DOHH2 (cell line): ENCODE data around the gene MR1.

Experiments used
- H3F3A ChIP-seq: fragments of 200-600 bp; sonication (generic), shearing (Covaris generic); 2 replicates; pipeline ENCODE4 v1.6.0; 2016; ENCODE audit warnings: antibody characterized with exemption, mild to moderate bottlenecking; ENCODE audit not compliant: control insufficient read depth, insufficient read depth
- H3K27ac ChIP-seq: fragments of 200-600 bp; sonication (generic); 2 replicates; pipeline ENCODE4 v1.5.1; 2014; ENCODE audit warnings: low read depth, mild to moderate bottlenecking, low read length, moderate library complexity
- H3K27me3 ChIP-seq: fragments of 200-600 bp; sonication (generic); 2 replicates; pipeline ENCODE4 v1.6.1; 2014; ENCODE audit warnings: mild to moderate bottlenecking, low read length, mixed read lengths; ENCODE audit not compliant: control insufficient read depth
- H3K36me3 ChIP-seq: fragments of 200-600 bp; sonication (generic); 2 replicates; pipeline ENCODE4 v1.6.1; 2014; ENCODE audit warnings: mild to moderate bottlenecking, low read length, moderate library complexity, mixed read lengths; ENCODE audit not compliant: control insufficient read depth
- H3K4me1 ChIP-seq: fragments of 200-600 bp; sonication (generic); 2 replicates; pipeline ENCODE4 v1.6.1; 2014; ENCODE audit warnings: mild to moderate bottlenecking, low read length, mixed read lengths; ENCODE audit not compliant: control insufficient read depth
- H3K4me2 ChIP-seq: fragments of 200-600 bp; sonication (generic); 2 replicates; pipeline ENCODE4 v1.6.0; 2014; ENCODE audit warnings: mild to moderate bottlenecking, low read length, moderate library complexity
- H3K4me3 ChIP-seq: fragments of 200-600 bp; sonication (generic); 2 replicates; pipeline ENCODE4 v1.5.1; 2014; ENCODE audit warnings: mild to moderate bottlenecking, low read length, mixed read lengths
- H3K79me2 ChIP-seq: fragments of 200-600 bp; sonication (generic); 2 replicates; pipeline ENCODE4 v1.6.1; 2014; ENCODE audit warnings: mild to moderate bottlenecking, low read length, mixed read lengths; ENCODE audit not compliant: control insufficient read depth
- H3K9me2 ChIP-seq: fragments of 200-600 bp; sonication (generic); replicated peaks from 2 replicates; pipeline ENCODE4 v1.6.1; 2014; ENCODE audit warnings: mild to moderate bottlenecking, low read length, mixed read lengths; ENCODE audit not compliant: control insufficient read depth
- H3K9me3 ChIP-seq: fragments of 200-600 bp; sonication (generic); 2 replicates; pipeline ENCODE4 v1.6.1; 2014; ENCODE audit warnings: antibody characterized with exemption, low read length, mixed read lengths; ENCODE audit not compliant: control insufficient read depth, insufficient read depth
- H4K20me1 ChIP-seq: fragments of 200-600 bp; sonication (generic); 2 replicates; pipeline ENCODE4 v1.6.0; 2014; ENCODE audit warnings: low read depth, mild to moderate bottlenecking, antibody characterized with exemption, low read length, moderate library complexity; ENCODE audit not compliant: control insufficient read depth, insufficient read depth
- CTCF ChIP-seq: fragments of 200-600 bp; sonication (generic); IDR thresholded peaks from one replicate; pipeline ENCODE4 v1.5.1; 2014; ENCODE audit warnings: antibody characterized with exemption, mild to moderate bottlenecking, low read depth, low read length; ENCODE audit not compliant: poor library complexity, severe bottlenecking
- EZH2phosphoT487 ChIP-seq: fragments of 200-600 bp; sonication (generic); IDR thresholded peaks from 2 replicates; pipeline ENCODE4 v1.6.1; 2017; ENCODE audit warnings: borderline replicate concordance, mild to moderate bottlenecking, antibody characterized with exemption, low read length, moderate library complexity, mixed read lengths

The MR1 gene

DNA sequence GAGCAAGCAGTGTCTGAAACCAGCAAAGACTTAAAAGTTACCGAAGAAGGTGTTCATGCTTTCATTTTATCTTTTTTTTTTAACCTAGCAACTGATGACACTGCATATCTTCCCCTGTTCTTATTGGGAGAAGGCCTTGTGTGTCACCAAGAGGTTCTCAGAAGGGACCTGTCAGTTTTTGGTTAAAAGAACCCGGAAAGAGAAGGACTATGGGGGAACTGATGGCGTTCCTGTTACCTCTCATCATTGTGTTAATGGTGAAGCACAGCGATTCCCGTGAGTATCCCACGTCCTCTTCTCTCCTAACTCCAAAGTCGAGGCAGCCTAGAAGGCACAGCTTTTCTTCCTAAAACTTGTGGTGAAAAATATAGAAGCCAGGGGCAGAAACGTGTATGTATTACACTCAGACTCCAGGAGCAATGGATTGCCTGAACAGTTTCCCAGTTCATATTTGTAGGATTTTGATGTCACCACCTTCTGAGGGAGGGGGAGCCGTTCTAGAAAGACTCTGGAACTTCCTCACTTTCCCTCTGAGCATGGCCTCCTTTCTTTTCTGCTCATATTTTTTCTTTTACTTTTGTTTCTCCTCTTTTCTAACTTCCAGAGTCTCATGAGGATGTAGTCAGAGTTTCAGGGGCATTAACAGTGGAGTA, at the start of gene MR1:
Gene MR1, plus strand, starts transcription at position 185 of the 653 bp plus-strand sequence. Its CDS starts 25 bp downstream, at position 210.
- Histone ChIP-seq H3K27ac (peak within 1 kb of the TSS; percentile 48), H3K36me3 (no peaks in the 10 kb centered on the region; the same call in 1 of the 2 replicates), H4K20me1 (no peaks in the 10 kb centered on the region), H3F3A (no peaks in the 10 kb centered on the region), H3K4me2 (peak within 1 kb of the TSS; percentile 81), H3K4me1 (peaks cover 33% of the 10 kb centered on the region), H3K4me3 (peak within 1 kb of the TSS; percentile 78), H3K79me2 (peaks cover 25% of the 10 kb centered on the region), H3K27me3 (no peaks in the 10 kb centered on the region), H3K9me3 (no peaks in the 10 kb centered on the region), H3K9me2 (no peaks in the 10 kb centered on the region)
- TF ChIP-seq EZH2phosphoT487 (no peak), CTCF (no peak)

GRCh38 chr1:180988253-180988752, 45.5 kb upstream of the MR1 start:
- Histone ChIP-seq H3F3A (no peaks in the 10 kb centered on the region), H3K79me2 (no peaks in the 10 kb centered on the region), H3K4me3 (no peak overlapping the region), H3K4me2 (no peak overlapping the region), H3K4me1 (peaks cover 4% of the 10 kb centered on the region; the same call in 1 of the 2 replicates), H3K27ac (no peak overlapping the region), H3K9me2 (no peaks in the 10 kb centered on the region), H3K9me3 (no peaks in the 10 kb centered on the region), H4K20me1 (no peaks in the 10 kb centered on the region), H3K27me3 (no peaks in the 10 kb centered on the region), H3K36me3 (peaks cover 60% of the 10 kb centered on the region)
- TF ChIP-seq CTCF, result no peak
- TF ChIP-seq EZH2phosphoT487, result no peak

- no peaks in the 10 kb centered on the region for H3K9me3 ChIP-seq
- peaks cover 41% of the 10 kb centered on the region for H3K36me3 ChIP-seq
- H3K4me2 ChIP-seq, result no peak overlapping the region
- no peaks in the 10 kb centered on the region for H3F3A ChIP-seq
- no peaks in the 10 kb centered on the region for H3K27me3 ChIP-seq
- H3K4me3 ChIP-seq, result no peak overlapping the region
- H3K27ac ChIP-seq, result no peak overlapping the region
- H4K20me1 ChIP-seq, result no peaks in the 10 kb centered on the region
- no peaks in the 10 kb centered on the region for H3K9me2 ChIP-seq
- H3K79me2 ChIP-seq, result no peaks in the 10 kb centered on the region
- H3K4me1 ChIP-seq, result peaks cover 4% of the 10 kb centered on the region; the same call in 1 of the 2 replicates
- TF ChIP-seq CTCF (no peak), EZH2phosphoT487 (no peak)
These were observed 39.5 kb upstream of the MR1 start for GRCh38 chr1:180994262-180994661.
